WTC11 (cell line): ENCODE measurements around the gene CALY. TPM values are rescaled to one million over a fixed set of nuclear protein-coding genes. Genes with fewer than 3 reads are reported as not detected.

Experiments used
- ATAC-seq: fragments of 200-7000 bp; cut with Tn5 transposase; 2 replicates; pipeline ENCODE4 v1.10.0; 2021; ENCODE audit warnings: mild to moderate bottlenecking, moderate library complexity
- CTCF ChIA-PET: fragments of 300-600 bp; sonication (Branson Sonifier 250); formaldehyde crosslinking; loops from one replicate; lab custom pipeline; 2021; ENCODE audit warnings: antibody characterized with exemption; lab: Charles Lee
- POLR2A ChIA-PET: fragments of 350-600 bp; sonication (Branson Sonifier 250); formaldehyde crosslinking; loops from one replicate; lab custom pipeline; 2021; ENCODE audit warnings: antibody characterized with exemption; lab: Charles Lee
- DNase-seq: peaks from one replicate; pipeline ENCODE4 v3.0.0; 2021; ENCODE audit warnings: low spot score
- H3K27ac Mint-ChIP-seq: 2 replicates; pipeline ENCODE4 v1.8.0; 2021; ENCODE audit warnings: mixed read lengths
- H3K27me3 Mint-ChIP-seq: 2 replicates; pipeline ENCODE4 v1.8.0; 2021; ENCODE audit warnings: low read depth, mild to moderate bottlenecking, moderate library complexity, mixed read lengths
- H3K36me3 Mint-ChIP-seq: 2 replicates; pipeline ENCODE4 v1.8.0; 2021; ENCODE audit warnings: mixed read lengths
- H3K4me1 Mint-ChIP-seq: 2 replicates; pipeline ENCODE4 v1.8.0; 2022; ENCODE audit warnings: mixed read lengths
- H3K4me3 Mint-ChIP-seq: 2 replicates; pipeline ENCODE4 v1.8.0; 2021; ENCODE audit warnings: mild to moderate bottlenecking, moderate library complexity, mixed read lengths
- H3K9me3 Mint-ChIP-seq: 2 replicates; pipeline ENCODE4 v1.8.0; 2021; ENCODE audit warnings: mixed read lengths
- AFF4 ChIP-seq: sonication (generic); formaldehyde crosslinking; IDR thresholded peaks from 2 replicates; pipeline ENCODE4 v1.8.1; 2023; ENCODE audit warnings: mild to moderate bottlenecking, missing genetic modification reagents, borderline replicate concordance
- ATF2 ChIP-seq: sonication (generic); formaldehyde crosslinking; IDR thresholded peaks from 2 replicates; pipeline ENCODE4 v1.8.1; 2022; ENCODE audit warnings: low read depth, missing genetic modification reagents, borderline replicate concordance
- ATF6 ChIP-seq: sonication (generic); formaldehyde crosslinking; IDR thresholded peaks from 2 replicates; pipeline ENCODE4 v1.8.1; 2023; ENCODE audit warnings: mild to moderate bottlenecking, missing genetic modification reagents
- CBFB ChIP-seq: sonication (generic); formaldehyde crosslinking; IDR thresholded peaks from 2 replicates; pipeline ENCODE4 v1.8.1; 2022; ENCODE audit warnings: mild to moderate bottlenecking, low read depth, missing genetic modification reagents
- CDX4 ChIP-seq: fragments of 250-450 bp; sonication (Bioruptor Pico); IDR thresholded peaks from 2 replicates; pipeline ENCODE4 v1.9.0; 2021; ENCODE audit warnings: moderate library complexity, mild to moderate bottlenecking, inconsistent platforms, borderline replicate concordance
- E2F1 ChIP-seq: sonication (generic); formaldehyde crosslinking; IDR thresholded peaks from 2 replicates; pipeline ENCODE4 v1.8.0; 2022; ENCODE audit warnings: mild to moderate bottlenecking, missing genetic modification reagents
- EMX1 ChIP-seq: fragments of 250-450 bp; sonication (Bioruptor Pico); IDR thresholded peaks from 2 replicates; pipeline ENCODE4 v1.8.0; 2021; ENCODE audit warnings: mild to moderate bottlenecking
- ESRRA ChIP-seq: sonication (generic); formaldehyde crosslinking; IDR thresholded peaks from 2 replicates; pipeline ENCODE4 v1.8.1; 2022; ENCODE audit warnings: mild to moderate bottlenecking, missing genetic modification reagents, borderline replicate concordance
- FOXJ3 ChIP-seq: sonication (generic); formaldehyde crosslinking; IDR thresholded peaks from 2 replicates; pipeline ENCODE4 v1.9.0; 2021; ENCODE audit warnings: missing genetic modification reagents, mild to moderate bottlenecking, borderline replicate concordance
- GRHL2 ChIP-seq: fragments of 250-450 bp; sonication (Bioruptor Pico); IDR thresholded peaks from 2 replicates; pipeline ENCODE4 v1.8.0; 2022; ENCODE audit warnings: mild to moderate bottlenecking, moderate library complexity; ENCODE audit not compliant: insufficient replicate concordance, severe bottlenecking
- IRF1 ChIP-seq: sonication (generic); formaldehyde crosslinking; IDR thresholded peaks from 2 replicates; pipeline ENCODE4 v1.8.0; 2023; ENCODE audit warnings: missing genetic modification reagents
- NFYB ChIP-seq: sonication (generic); formaldehyde crosslinking; conservative IDR thresholded peaks from 2 replicates; pipeline ENCODE4 v1.8.0; 2022; ENCODE audit warnings: low read depth, missing genetic modification reagents
- NR1H2 ChIP-seq: sonication (generic); formaldehyde crosslinking; IDR thresholded peaks from 2 replicates; pipeline ENCODE4 v1.9.0; 2021; ENCODE audit warnings: mild to moderate bottlenecking, moderate library complexity, missing genetic modification reagents
- OVOL2 ChIP-seq: fragments of 250-450 bp; sonication (Bioruptor Pico); IDR thresholded peaks from 2 replicates; pipeline ENCODE4 v1.9.0; 2021; ENCODE audit warnings: mild to moderate bottlenecking, borderline replicate concordance
- SOX15 ChIP-seq: fragments of 250-450 bp; sonication (Bioruptor Pico); IDR thresholded peaks from 2 replicates; pipeline ENCODE4 v1.9.0; 2021; ENCODE audit warnings: mild to moderate bottlenecking
- ZBTB43 ChIP-seq: sonication (generic); formaldehyde crosslinking; IDR thresholded peaks from 2 replicates; pipeline ENCODE4 v1.8.1; 2023; ENCODE audit warnings: mild to moderate bottlenecking, missing genetic modification reagents
- ZNF317 ChIP-seq: sonication (generic); formaldehyde crosslinking; IDR thresholded peaks from 2 replicates; pipeline ENCODE4 v1.8.1; 2023; ENCODE audit warnings: low read depth, mild to moderate bottlenecking, moderate library complexity, missing genetic modification reagents, borderline replicate concordance
- ZNF416 ChIP-seq: fragments of 250-450 bp; sonication (Bioruptor Pico); IDR thresholded peaks from 2 replicates; pipeline ENCODE4 v1.9.0; 2021; ENCODE audit warnings: mild to moderate bottlenecking, inconsistent platforms
- ZNF425 ChIP-seq: fragments of 250-450 bp; sonication (Bioruptor Pico); conservative IDR thresholded peaks from 2 replicates; pipeline ENCODE4 v1.9.0; 2021; ENCODE audit warnings: mild to moderate bottlenecking
- total RNA-seq: library from RNA; stranded (reverse); gene quantifications from 3 replicates; pipeline ENCODE4 v1.2.3, GENCODE V29; 2021

CALY gene
- total RNA-seq, 1 experiment from 2014 or later: 0.63 TPM

- H3K27me3 Mint-ChIP-seq: peaks cover 47% of the 10 kb centered on the region
- CTCF ChIA-PET: interaction anchor here (1.6 kb wide), 1 partner anchor 44 kb away, joined by 7 read pairs; no protein-coding TSS in a partner anchor
- POLR2A ChIA-PET: interaction anchor here (0.7 to 1.0 kb wide), 3 partner anchors 12 to 20 kb away, joined by 3 read pairs; partner anchors contain the start of gene FUOM
- H3K4me3 Mint-ChIP-seq: peak within 1 kb of the TSS; percentile 85
- H3K36me3 Mint-ChIP-seq: peaks cover 18% of the 10 kb centered on the region; the same call in 1 of the 2 replicates
- no peaks in the 10 kb centered on the region for H3K9me3 Mint-ChIP-seq
- peak; percentile 98 for ATAC-seq
- DNase-seq: peak; percentile 97
- 0 out of 2 replicates have a peak within 1 kb of the TSS, but pooled peaks have one; percentile 49 for H3K27ac Mint-ChIP-seq
- peaks cover 2% of the 10 kb centered on the region; the same call in 1 of the 2 replicates for H3K4me1 Mint-ChIP-seq
- TF ChIP-seq GRHL2 (CRISPR knock-in tag) (no peak), AFF4 (no peak), E2F1 (no peak), OVOL2 (CRISPR knock-in tag) (no peak), ESRRA (no peak), IRF1 (no peak), CDX4 (CRISPR knock-in tag) (no peak), ZBTB43 (CRISPR knock-in tag) (no peak), ATF2 (CRISPR knock-in tag) (no peak), ZNF416 (no peak), FOXJ3 (CRISPR knock-in tag) (no peak), ZNF317 (CRISPR knock-in tag) (no peak), NFYB (CRISPR knock-in tag) (no peak), NR1H2 (no peak), CBFB (CRISPR knock-in tag) (peak; percentile 60; the same call in 1 of the 2 replicates), ZNF425 (CRISPR knock-in tag) (no peak), EMX1 (no peak), SOX15 (CRISPR knock-in tag) (no peak), ATF6 (CRISPR knock-in tag) (no peak)
These were observed 36.7 kb upstream of the CALY start, which contains the start of gene ECHS1 for GRCh38 chr10:133373174-133374090. TSS of gene ECHS1 (minus strand) at chr10:133373354. CDS start at chr10:133373333, 21 bp downstream.
